GM12878 (cell line): ENCODE measurements around the gene SLC17A7. TPM values are rescaled to one million over a fixed set of nuclear protein-coding genes. Genes with fewer than 3 reads are reported as not detected.

Source experiments
- ASH2L ChIP-seq: fragments of 300-600, 200-600 bp; sonication (generic); IDR thresholded peaks from 2 replicates; pipeline ENCODE4 v1.6.1; 2017; ENCODE audit warnings: low read depth, mild to moderate bottlenecking, borderline replicate concordance
- BCL11A ChIP-seq: IDR thresholded peaks from 2 replicates; pipeline ENCODE4 v1.6.1; 2011; ENCODE audit warnings: low read depth, low read length
- EED ChIP-seq: sonication (generic); IDR thresholded peaks from 2 replicates; pipeline ENCODE4 v1.6.1; 2016; ENCODE audit warnings: antibody characterized with exemption, low read depth
- EGR1 ChIP-seq, 2 experiments: IDR thresholded peaks; 1 replicate in 1 of 2; 2 replicates in 1 of 2; pipeline ENCODE4 v1.6.1; 2011 to 2012; ENCODE audit warnings: low read depth in 2 of 2, low read length in 2 of 2, borderline replicate concordance in 1 of 2, mild to moderate bottlenecking in 1 of 2, moderate library complexity in 1 of 2
- IKZF2 ChIP-seq, 2 experiments: fragments of 450-650 bp; IDR thresholded peaks; 2 replicates each; pipeline ENCODE4 v1.6.1; 2017; ENCODE audit warnings: mild to moderate bottlenecking in 2 of 2, moderate library complexity in 2 of 2
- KLF5 ChIP-seq: fragments of 450-650 bp; IDR thresholded peaks from 2 replicates; pipeline ENCODE4 v1.6.1; 2014; ENCODE audit warnings: mild to moderate bottlenecking; ENCODE audit not compliant: partially characterized antibody
- LARP7 ChIP-seq: fragments of 450-650 bp; IDR thresholded peaks from 2 replicates; pipeline ENCODE4 v1.6.1; 2017; ENCODE audit warnings: mild to moderate bottlenecking
- MEF2B ChIP-seq: fragments of 450-650 bp; IDR thresholded peaks from 2 replicates; pipeline ENCODE4 v1.6.1; 2018; ENCODE audit warnings: mild to moderate bottlenecking, moderate library complexity; ENCODE audit not compliant: partially characterized antibody, poor library complexity, severe bottlenecking
- MXI1 ChIP-seq: fragments of 150-350 bp; IDR thresholded peaks from 2 replicates; pipeline ENCODE4 v1.6.1; 2011; ENCODE audit warnings: low read depth, mild to moderate bottlenecking, inconsistent platforms, low read length, improper control_type of control experiment
- PAX8 ChIP-seq: fragments of 450-650 bp; IDR thresholded peaks from 2 replicates; pipeline ENCODE4 v1.6.1; 2017; ENCODE audit warnings: mild to moderate bottlenecking, moderate library complexity
- POLR2A ChIP-seq: IDR thresholded peaks from 2 replicates; pipeline ENCODE4 v1.6.1; 2011; ENCODE audit warnings: low read depth, mild to moderate bottlenecking, low read length
- POLR2AphosphoS2 ChIP-seq: IDR thresholded peaks from 2 replicates; pipeline ENCODE4 v1.6.1; 2011; ENCODE audit warnings: low read depth, mild to moderate bottlenecking, low read length, improper control_type of control experiment, moderate library complexity
- RAD21 ChIP-seq: IDR thresholded peaks from 2 replicates; pipeline ENCODE4 v1.6.1; 2011; ENCODE audit warnings: mild to moderate bottlenecking, low read depth, low read length, moderate library complexity; ENCODE audit not compliant: insufficient read depth
- RBBP5 ChIP-seq: fragments of 200-600 bp; sonication (generic); conservative IDR thresholded peaks from 2 replicates; pipeline ENCODE4 v1.6.1; 2016
- RFX5 ChIP-seq: IDR thresholded peaks from 2 replicates; pipeline ENCODE4 v1.6.1; 2011; ENCODE audit warnings: low read depth, low read length, improper control_type of control experiment
- SMC3 ChIP-seq: IDR thresholded peaks from 2 replicates; pipeline ENCODE4 v1.6.1; 2011; ENCODE audit warnings: low read length, improper control_type of control experiment, borderline replicate concordance
- YY1 ChIP-seq: IDR thresholded peaks from 2 replicates; pipeline ENCODE4 v1.6.1; 2011; ENCODE audit warnings: low read depth, mild to moderate bottlenecking, low read length
- polyA plus RNA-seq, 11 experiments: library from polyadenylated mRNA; depleted of rRNA in 4 of 11; unstranded in 6 of 11; stranded (reverse) in 5 of 11; fragments of >200 nt; fragmentation: Nextera tagmentation in 4 of 11; fragmentation: Illumina TruSeq in 1 of 11; extraction: Ambion mirVana in 4 of 11; extraction: Trizol in 1 of 11; gene quantifications; 1 replicate in 1 of 11; 2 replicates in 10 of 11; pipeline versions ENCODE4 v1.2.1 to v1.2.3, GENCODE V29; 2011 to 2016; ENCODE audit warnings: inconsistent platforms in 2 of 11, missing spikeins in 2 of 11, low read depth in 1 of 11
- total RNA-seq, 4 experiments: library from RNA; depleted of rRNA in 3 of 4; stranded (reverse); fragments of >200 nt in 3 of 4; fragmentation: Illumina TruSeq in 1 of 4; extraction: Trizol in 1 of 4; gene quantifications; 2 replicates each; pipeline versions ENCODE4 v1.2.1 to v1.2.3, GENCODE V29; 2013 to 2021
- TF ChIP-seq, protein P1 (sequence below): IDR thresholded peaks from 2 replicates; pipeline ENCODE4 v1.6.1; 2011; ENCODE audit warnings: borderline replicate concordance, low read depth, mild to moderate bottlenecking, moderate library complexity, mixed read lengths, low read length; ENCODE audit not compliant: insufficient read depth; ENCODE audit errors: extremely low read length
- TF ChIP-seq, protein P2 (sequence below): fragments of 450-650 bp; IDR thresholded peaks from 2 replicates; pipeline ENCODE4 v1.6.1; 2018; ENCODE audit warnings: borderline replicate concordance, mild to moderate bottlenecking; ENCODE audit not compliant: partially characterized antibody
- TF ChIP-seq, protein P3 (sequence below): IDR thresholded peaks from 2 replicates; pipeline ENCODE4 v1.6.1; 2011; ENCODE audit warnings: borderline replicate concordance, low read depth, mild to moderate bottlenecking, moderate library complexity, low read length; ENCODE audit not compliant: insufficient read depth, poor library complexity, severe bottlenecking
- TF ChIP-seq, protein P4 (sequence below): fragments of 450-650 bp; IDR thresholded peaks from 2 replicates; pipeline ENCODE4 v1.6.1; 2018; ENCODE audit warnings: mild to moderate bottlenecking, low read depth, moderate library complexity; ENCODE audit not compliant: partially characterized antibody

Gene SLC17A7
- total and polyA plus RNA-seq, 10 of the 15 experiments (the other 5 are each of a cell fraction or from before 2014, with no cell fraction given): 0.03 to 0.24 (median 0.06) TPM; not detected in 6

DNA sequence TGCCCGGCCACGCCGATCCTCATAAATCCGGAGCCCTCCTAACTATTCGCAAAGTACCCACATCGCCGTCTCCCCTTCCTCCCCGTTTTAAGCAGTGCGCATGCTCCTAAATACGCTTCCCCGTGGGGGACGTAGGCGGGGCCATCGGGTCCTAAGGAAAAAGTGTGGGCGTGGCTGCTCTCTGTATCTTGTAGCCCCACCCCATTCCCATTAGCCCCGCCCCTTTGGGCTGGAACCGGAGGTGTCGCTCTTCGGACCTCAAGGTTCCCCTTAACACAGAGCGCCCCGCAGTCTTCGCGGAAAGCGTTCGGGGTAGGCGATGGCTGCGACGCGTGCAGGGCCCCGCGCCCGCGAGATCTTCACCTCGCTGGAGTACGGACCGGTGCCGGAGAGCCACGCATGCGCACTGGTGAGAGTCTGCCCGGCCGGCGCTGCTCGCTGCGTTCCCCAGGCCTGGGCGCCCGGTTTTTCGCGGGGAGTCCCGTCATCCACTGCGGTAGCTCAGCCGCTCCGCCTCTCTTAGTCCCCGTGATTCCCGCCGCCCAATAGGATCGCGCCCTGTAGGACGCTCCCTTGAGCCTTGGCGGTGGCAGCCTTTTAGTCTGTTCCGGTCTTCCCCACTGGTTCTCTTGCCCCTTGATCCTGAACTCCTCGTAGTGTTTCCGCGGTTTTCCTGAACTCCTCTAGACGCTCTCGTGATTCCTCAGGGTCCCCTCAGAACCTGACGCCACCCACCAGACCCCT, 11.9 kb upstream of the SLC17A7 start, which contains the start of gene ALDH16A1 (continued):
- TF ChIP-seq IKZF2 (IDR thresholded peaks at IDR 0.05) (no peak; a peak in 2 of 4 replicates), YY1 (peak; percentile 66), POLR2A (peak; percentile 91), EGR1 (IDR thresholded peaks at IDR 0.05; ENCODE audit: borderline replicate concordance in 1 of 2, low read depth in 2 of 2, low read length in 2 of 2) (peak in 1 of 2 experiments; percentile 57; a peak in 2 of 3 replicates), MXI1 (peak; percentile 85), MEF2B (no peak), BCL11A (no peak), ASH2L (no peak), POLR2AphosphoS2 (peak; percentile 97), RBBP5 (no peak), RAD21 (no peak), PAX8 (no peak), EED (no peak), SMC3 (no peak), KLF5 (peak; percentile 51), RFX5 (0 out of 2 replicates have a peak, but pooled peaks have one; percentile 17), LARP7 (peak; percentile 35; the same call in 1 of the 2 replicates)
- TF ChIP-seq, protein P1, sequence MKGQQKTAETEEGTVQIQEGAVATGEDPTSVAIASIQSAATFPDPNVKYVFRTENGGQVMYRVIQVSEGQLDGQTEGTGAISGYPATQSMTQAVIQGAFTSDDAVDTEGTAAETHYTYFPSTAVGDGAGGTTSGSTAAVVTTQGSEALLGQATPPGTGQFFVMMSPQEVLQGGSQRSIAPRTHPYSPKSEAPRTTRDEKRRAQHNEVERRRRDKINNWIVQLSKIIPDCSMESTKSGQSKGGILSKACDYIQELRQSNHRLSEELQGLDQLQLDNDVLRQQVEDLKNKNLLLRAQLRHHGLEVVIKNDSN: peak; percentile 90
- TF ChIP-seq, protein P2, sequence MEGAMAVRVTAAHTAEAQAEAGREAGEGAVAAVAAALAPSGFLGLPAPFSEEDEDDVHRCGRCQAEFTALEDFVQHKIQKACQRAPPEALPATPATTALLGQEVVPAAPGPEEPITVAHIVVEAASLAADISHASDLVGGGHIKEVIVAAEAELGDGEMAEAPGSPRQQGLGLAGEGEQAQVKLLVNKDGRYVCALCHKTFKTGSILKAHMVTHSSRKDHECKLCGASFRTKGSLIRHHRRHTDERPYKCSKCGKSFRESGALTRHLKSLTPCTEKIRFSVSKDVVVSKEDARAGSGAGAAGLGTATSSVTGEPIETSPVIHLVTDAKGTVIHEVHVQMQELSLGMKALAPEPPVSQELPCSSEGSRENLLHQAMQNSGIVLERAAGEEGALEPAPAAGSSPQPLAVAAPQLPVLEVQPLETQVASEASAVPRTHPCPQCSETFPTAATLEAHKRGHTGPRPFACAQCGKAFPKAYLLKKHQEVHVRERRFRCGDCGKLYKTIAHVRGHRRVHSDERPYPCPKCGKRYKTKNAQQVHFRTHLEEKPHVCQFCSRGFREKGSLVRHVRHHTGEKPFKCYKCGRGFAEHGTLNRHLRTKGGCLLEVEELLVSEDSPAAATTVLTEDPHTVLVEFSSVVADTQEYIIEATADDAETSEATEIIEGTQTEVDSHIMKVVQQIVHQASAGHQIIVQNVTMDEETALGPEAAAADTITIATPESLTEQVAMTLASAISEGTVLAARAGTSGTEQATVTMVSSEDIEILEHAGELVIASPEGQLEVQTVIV: peak; percentile 6
- TF ChIP-seq, protein P3, sequence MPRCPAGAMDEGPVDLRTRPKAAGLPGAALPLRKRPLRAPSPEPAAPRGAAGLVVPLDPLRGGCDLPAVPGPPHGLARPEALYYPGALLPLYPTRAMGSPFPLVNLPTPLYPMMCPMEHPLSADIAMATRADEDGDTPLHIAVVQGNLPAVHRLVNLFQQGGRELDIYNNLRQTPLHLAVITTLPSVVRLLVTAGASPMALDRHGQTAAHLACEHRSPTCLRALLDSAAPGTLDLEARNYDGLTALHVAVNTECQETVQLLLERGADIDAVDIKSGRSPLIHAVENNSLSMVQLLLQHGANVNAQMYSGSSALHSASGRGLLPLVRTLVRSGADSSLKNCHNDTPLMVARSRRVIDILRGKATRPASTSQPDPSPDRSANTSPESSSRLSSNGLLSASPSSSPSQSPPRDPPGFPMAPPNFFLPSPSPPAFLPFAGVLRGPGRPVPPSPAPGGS: no peak
- TF ChIP-seq, protein P4, sequence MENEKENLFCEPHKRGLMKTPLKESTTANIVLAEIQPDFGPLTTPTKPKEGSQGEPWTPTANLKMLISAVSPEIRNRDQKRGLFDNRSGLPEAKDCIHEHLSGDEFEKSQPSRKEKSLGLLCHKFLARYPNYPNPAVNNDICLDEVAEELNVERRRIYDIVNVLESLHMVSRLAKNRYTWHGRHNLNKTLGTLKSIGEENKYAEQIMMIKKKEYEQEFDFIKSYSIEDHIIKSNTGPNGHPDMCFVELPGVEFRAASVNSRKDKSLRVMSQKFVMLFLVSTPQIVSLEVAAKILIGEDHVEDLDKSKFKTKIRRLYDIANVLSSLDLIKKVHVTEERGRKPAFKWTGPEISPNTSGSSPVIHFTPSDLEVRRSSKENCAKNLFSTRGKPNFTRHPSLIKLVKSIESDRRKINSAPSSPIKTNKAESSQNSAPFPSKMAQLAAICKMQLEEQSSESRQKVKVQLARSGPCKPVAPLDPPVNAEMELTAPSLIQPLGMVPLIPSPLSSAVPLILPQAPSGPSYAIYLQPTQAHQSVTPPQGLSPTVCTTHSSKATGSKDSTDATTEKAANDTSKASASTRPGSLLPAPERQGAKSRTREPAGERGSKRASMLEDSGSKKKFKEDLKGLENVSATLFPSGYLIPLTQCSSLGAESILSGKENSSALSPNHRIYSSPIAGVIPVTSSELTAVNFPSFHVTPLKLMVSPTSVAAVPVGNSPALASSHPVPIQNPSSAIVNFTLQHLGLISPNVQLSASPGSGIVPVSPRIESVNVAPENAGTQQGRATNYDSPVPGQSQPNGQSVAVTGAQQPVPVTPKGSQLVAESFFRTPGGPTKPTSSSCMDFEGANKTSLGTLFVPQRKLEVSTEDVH: no peak
